Glomerular visceral epithelial cell (primary cell): ENCODE data around the gene SYT1.

Experiments
- DNase-seq: peaks from one replicate; pipeline ENCODE4 v3.0.0-alpha.2; 2016; ENCODE audit errors: extremely low spot score

The SYT1 gene

DNA sequence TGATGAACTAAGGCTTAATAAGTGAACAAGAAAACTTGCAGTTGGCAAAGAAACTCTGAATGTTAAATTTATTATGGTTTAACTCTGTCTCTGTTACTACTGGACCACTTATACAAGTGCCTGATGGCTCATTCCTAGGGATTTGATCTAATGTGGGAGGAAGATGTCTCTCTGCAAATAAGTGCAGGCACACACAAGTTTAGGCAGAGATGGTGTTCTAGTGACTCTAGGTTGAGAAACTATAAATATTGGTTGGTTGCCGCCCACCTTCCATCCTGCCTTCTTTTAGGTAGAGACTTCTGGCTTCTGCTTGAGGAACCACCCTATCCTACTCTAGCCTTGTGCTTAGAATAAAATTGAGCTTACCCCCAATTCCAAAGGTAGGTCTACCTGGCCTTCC, 570.0 kb downstream of the SYT1 start:
- no peak for DNase-seq

GRCh38 chr12:79435742-79436141, 571.2 kb downstream of the SYT1 start:
- DNase-seq, result no peak

GRCh38 chr12:79438480-79439174, 574.1 kb downstream of the SYT1 start:
- DNase-seq, result no peak

DNA sequence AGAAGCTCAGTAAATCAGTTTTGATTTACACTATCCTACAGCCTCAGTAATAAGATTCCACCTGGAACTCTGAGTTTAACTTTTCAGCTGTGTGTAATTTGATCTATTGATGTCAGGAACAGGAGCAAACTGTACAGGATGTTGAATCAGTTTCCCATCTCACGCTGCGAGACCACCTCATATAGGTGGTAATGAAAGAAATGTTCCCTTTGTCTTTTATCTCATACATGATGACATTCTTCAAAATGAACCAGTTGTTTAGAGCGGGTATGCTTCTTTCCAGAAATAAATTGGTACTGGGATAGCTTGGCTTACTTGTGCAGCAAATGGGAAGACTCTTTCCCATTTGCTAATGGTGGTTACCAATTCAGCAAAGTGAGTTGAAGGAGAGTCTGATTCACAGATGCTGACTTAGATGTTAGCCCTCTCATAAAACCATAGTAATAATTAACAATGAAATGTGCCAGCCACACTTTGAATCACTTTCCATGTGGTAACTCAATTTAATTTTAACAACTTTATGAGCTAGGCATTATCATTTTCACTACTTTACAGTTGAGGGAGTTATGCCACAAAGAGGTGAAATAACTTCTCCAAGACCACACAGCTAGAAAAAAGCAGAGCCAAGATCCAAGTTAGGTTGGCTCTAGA, 574.7 kb downstream of the SYT1 start:
- peak; percentile 71 for DNase-seq

DNA sequence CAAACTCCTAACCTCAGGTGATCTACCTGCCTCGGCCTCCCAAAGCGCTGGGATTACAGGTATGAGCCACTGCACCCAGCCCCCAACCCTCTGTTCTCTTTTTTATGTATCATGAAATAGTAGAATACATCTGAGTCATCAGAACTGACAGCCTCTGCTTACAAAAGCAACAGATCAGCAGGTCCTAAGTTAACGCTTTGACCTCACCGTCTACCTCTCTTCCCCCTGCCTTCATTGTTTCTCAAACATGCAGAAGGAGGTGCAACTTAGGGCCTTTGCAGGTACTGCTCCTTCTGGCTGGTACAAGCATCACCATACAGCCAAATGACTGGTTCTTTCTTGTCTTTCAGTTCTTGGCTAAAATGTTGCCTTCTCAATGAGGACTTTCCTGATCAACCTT, 577.0 kb downstream of the SYT1 start:
- DNase-seq, result no peak

- DNase-seq, result no peak
Measured at GRCh38 chr12:79442396-79442795, 577.8 kb downstream of the SYT1 start.

DNA sequence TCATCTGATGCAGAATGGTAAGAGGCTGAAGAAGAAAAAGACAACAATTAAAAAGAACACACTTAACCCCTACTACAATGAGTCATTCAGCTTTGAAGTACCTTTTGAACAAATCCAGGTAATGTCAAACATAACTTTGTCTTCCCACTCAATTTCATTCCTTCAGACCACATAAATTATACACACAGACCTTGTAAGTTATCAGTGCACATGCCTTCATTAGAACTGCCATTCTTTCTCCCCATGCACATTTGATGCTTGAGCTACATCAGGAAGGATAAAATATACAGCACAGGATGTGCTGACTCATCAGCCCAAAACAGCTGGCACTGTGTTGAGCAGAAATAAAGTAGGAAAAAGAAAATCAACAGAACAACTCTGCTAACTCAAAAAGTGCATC, 579.5 kb downstream of the SYT1 start:
- DNase-seq, result peak; percentile 30

GRCh38 chr12:79448816-79449215, 584.2 kb downstream of the SYT1 start:
- DNase-seq, result no peak

DNA sequence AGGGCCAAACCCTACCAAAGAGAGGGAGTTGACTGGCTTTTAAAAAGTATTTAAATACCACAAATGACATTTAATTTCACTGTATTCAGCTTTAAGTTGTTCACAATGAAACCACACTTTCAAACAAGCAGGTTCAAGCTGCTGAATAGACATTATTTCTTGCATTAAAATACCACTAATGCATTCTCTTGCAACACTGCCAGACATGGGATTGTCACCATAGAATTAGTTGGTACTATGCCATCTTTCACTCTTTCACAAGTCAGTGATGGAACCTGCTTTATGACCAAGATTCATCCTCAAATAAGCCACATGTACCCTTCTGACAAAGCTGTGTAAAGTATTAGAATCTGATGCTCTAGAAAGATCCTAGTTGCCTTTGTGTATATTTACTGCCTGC, 586.8 kb downstream of the SYT1 start:
- DNase-seq, result no peak

DNA sequence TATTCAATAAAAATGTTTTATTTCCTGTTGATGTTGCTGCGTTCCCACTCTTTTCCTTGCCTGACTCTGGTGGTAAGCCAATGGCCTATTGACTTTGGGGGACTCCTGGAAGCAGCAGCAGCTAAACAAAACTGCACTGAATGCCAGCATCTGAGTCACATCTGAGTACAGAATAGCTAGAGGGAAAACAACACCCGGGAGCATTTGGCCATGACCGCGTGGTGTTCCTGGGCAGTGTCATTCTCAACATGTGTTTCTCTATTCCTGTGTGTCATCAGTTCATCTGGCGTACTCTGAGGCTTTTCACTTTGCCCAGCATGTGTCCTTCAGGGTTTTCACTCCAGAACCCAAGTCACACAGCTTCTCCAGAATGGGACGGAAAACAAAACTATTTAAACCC, 587.4 kb downstream of the SYT1 start:
- peak; percentile 83 for DNase-seq

- no peak for DNase-seq
Measured at GRCh38 chr12:79452906-79453305, 588.3 kb downstream of the SYT1 start.

GRCh38 chr12:79453820-79454219, 589.2 kb downstream of the SYT1 start:
- DNase-seq, result no peak

GRCh38 chr12:79454338-79454843, 589.8 kb downstream of the SYT1 start:
- DNase-seq, result peak; percentile 39

DNA sequence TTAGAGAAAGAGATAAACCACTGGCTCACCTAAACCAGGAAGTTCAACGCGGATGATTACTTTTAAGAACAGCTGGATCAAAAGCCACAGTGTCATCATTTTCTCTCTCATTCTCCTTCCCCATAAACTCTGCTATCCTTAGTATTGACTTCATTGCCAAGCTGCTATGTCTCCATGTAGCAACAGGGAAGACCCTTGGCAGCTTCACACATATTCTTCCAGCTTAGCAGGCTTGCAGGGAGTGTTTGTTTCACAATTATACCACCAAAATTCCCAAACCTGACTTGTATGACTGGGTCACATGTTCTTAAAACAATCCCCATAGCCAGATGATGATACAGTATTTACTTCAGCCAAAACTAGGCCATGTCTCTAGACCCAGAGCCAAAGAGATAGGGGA, 590.7 kb downstream of the SYT1 start:
- no peak for DNase-seq

DNA sequence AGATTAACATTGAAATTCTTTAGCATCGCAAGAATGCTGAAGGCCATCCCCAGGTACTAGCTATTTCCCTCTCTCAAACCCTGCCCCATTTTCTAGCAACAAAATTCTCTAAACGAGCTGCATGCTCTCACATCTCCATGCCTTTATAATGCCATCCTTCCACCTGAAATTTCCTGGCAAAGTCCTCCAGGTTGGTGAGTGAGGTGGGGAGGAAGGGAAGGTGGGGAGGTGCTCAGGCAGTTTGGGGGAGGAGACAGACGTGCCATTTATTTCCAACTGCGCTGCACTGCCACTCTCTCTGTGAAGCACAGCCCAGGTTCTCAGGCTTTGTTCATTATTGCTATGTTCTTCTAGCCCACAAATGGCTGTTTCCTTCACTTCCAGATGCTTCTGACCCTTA, 617.7 kb downstream of the SYT1 start:
- no peak for DNase-seq

DNA sequence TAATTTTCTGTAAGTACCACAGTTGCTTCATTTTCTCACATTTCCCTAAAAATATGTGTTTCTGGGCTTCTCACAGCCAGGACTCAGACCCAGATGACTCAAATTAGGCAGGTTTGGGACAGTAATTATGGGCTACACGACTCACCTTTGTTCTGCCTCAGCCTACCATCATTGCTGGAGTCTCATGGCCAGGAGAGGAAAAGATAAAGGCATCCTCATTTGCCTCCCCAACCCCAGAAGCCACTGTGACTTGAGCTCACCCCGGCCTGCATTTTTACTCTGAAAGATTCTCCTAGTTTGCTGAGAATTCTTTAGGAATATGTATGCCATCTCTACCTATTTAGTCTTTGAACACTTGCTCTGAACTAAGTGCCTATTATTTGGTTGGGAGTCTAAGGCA, 618.3 kb downstream of the SYT1 start:
- DNase-seq, result no peak

DNA sequence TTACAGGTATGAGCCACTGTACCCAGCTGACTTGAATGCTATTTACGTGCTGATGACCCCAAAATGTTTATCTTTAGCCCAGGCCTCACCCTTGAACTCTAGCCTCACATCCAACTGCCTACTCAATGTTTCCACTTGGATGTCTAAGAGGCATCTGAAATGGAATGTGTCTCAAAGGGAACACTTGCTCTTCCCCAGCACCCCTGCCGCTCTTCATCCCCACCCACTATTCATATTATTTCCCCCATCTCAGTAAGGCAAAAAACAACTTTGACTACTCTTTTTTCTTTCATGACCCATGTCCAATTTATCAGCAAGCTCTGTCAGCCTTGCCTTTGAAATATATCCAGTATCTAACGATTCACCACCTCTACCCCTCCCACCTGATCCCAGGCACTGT, 621.6 kb downstream of the SYT1 start:
- no peak for DNase-seq

DNA sequence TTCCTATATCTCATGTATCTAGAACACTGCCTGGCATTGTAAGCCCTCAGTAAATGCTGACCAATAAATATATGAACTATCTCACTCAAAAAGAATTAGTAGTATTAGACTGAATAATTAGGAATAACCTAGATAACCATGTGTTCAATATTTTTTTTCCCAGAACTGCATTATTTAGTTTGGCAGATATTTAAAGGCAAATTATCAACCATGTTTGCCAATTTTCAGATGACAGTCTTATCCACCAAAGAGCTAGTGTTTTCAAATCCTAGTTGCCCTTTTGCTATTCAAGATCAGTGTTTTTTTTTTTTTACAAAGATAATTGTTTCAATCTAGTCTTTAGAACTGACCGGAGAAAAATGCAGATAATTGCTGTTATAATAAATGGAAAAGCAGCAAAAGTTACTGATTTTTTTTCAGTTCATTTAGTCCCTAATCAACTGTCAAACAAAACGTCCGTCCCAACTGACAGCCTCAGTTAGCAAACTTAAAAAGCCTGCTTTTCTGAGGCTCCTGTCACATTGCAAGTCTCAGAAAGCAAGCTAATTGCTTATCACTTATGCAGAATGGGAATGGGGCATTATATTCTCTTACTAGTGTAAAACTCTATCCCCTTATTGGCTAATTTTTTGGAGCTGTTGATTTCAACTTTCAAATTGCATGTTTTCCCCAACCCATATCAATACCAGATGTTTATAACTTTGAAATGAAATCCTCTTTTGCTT, 623.0 kb downstream of the SYT1 start:
- no peak for DNase-seq
